HCT116 (cell line): ENCODE measurements around the gene LDB2. TPM values are rescaled to one million over a fixed set of nuclear protein-coding genes. Genes with fewer than 3 reads are reported as not detected.

Experiments
- ATAC-seq: fragments of 200-7000 bp; cut with Tn5 transposase; 2 replicates; pipeline ENCODE4 v1.9.1; 2020; ENCODE audit warnings: mild to moderate bottlenecking, moderate library complexity
- BruUV-seq: library from RNA; stranded (reverse); fragments of 400-500 nt; replicated peaks from 2 replicates; lab custom pipeline; 2021; lab: Mats Ljungman, UMichigan
- CTCF ChIA-PET: fragments of 300-600 bp; sonication (Branson Sonifier 250); formaldehyde crosslinking; loops from one replicate; lab custom pipeline; 2021; ENCODE audit warnings: antibody characterized with exemption; lab: Charles Lee
- POLR2A ChIA-PET: fragments of 300-600, 350-600 bp; sonication (Branson Sonifier 250); formaldehyde crosslinking; loops from one replicate; lab custom pipeline; 2021; ENCODE audit warnings: antibody characterized with exemption; lab: Charles Lee
- RAD21 ChIA-PET, 2 experiments: fragments of 300-600 bp; sonication (Branson Sonifier 250); formaldehyde crosslinking; loops; one replicate each; lab custom pipeline; 2023; ENCODE audit warnings: low total read pairs in 2 of 2; ENCODE audit not compliant: uncharacterized antibody in 2 of 2, unreplicated experiment in 2 of 2, low non-redundant PET in 1 of 2; lab: Charles Lee
- DNase-seq: peaks from one replicate; pipeline ENCODE4 v3.0.0-alpha.2; 2010; ENCODE audit warnings: low read depth, low spot score
- H2AFZ ChIP-seq: fragments of 200-600 bp; shearing (Covaris generic), sonication (generic); 2 replicates; pipeline ENCODE4 v1.6.1; 2017; ENCODE audit warnings: low read depth, mixed run types, mixed read lengths, antibody characterized with exemption, low read length; ENCODE audit not compliant: poor library complexity, severe bottlenecking
- H3K27ac ChIP-seq: 2 replicates; pipeline ENCODE4 v1.5.1; 2012; ENCODE audit warnings: low read depth, low read length
- H3K27me3 ChIP-seq: fragments of 200-600 bp; sonication (generic); 2 replicates; pipeline ENCODE4 v1.6.1; 2016; ENCODE audit warnings: mixed run types, low read length, mixed read lengths; ENCODE audit not compliant: insufficient read depth
- H3K36me3 ChIP-seq, 2 experiments: fragments of 200-500 bp in 1 of 2; fragments of 200-600 bp in 1 of 2; sonication (Bioruptor generic) in 1 of 2; sonication (generic) in 1 of 2; 2 replicates each; pipeline versions ENCODE4 v1.5.1 to v1.6.1; 2014 to 2016; ENCODE audit warnings: low read length in 2 of 2, inconsistent platforms in 1 of 2, mixed read lengths in 1 of 2, mixed run types in 1 of 2; ENCODE audit not compliant: insufficient read depth in 2 of 2, control insufficient read depth in 1 of 2
- H3K4me1 ChIP-seq, 2 experiments: fragments of 200-600 bp in 1 of 2; sonication (generic) in 1 of 2; 2 replicates each; pipeline versions ENCODE4 v1.5.1 to v1.6.1; 2012 to 2017; ENCODE audit warnings: low read length in 2 of 2, inconsistent platforms in 1 of 2, mild to moderate bottlenecking in 1 of 2, mixed read lengths in 1 of 2, mixed run types in 1 of 2, moderate library complexity in 1 of 2; ENCODE audit not compliant: insufficient read depth in 2 of 2, control insufficient read depth in 1 of 2
- H3K4me2 ChIP-seq: fragments of 200-600 bp; sonication (generic); 2 replicates; pipeline ENCODE4 v1.6.1; 2017; ENCODE audit warnings: mixed run types, low read length, mixed read lengths
- H3K4me3 ChIP-seq, 2 experiments: fragments of 200-600 bp in 1 of 2; sonication (generic) in 1 of 2; replicated peaks in 1 of 2; 2 replicates each; pipeline ENCODE4 v1.5.1; 2011 to 2016; ENCODE audit warnings: low read length in 2 of 2, control low read depth in 1 of 2, low read depth in 1 of 2, mild to moderate bottlenecking in 1 of 2, mixed read lengths in 1 of 2, mixed run types in 1 of 2
- H3K79me2 ChIP-seq: fragments of 200-600 bp; sonication (generic); 2 replicates; pipeline ENCODE4 v1.6.1; 2017; ENCODE audit warnings: mild to moderate bottlenecking, mixed run types, low read length, moderate library complexity, mixed read lengths; ENCODE audit not compliant: insufficient read depth
- H3K9ac ChIP-seq: fragments of 200-600 bp; sonication (generic); 2 replicates; pipeline ENCODE4 v1.6.1; 2016; ENCODE audit warnings: low read length, mixed read lengths
- H3K9me2 ChIP-seq: fragments of 200-600 bp; sonication (generic), shearing (Covaris generic); 2 replicates; pipeline ENCODE4 v1.6.1; 2017; ENCODE audit warnings: mixed run types, mild to moderate bottlenecking, moderate library complexity; ENCODE audit not compliant: insufficient read depth
- H3K9me3 ChIP-seq, 2 experiments: fragments of 200-500 bp in 1 of 2; fragments of 200-600 bp in 1 of 2; sonication (Bioruptor generic) in 1 of 2; sonication (generic) in 1 of 2; 2 replicates each; pipeline ENCODE4 v1.6.1; 2014 to 2017; ENCODE audit warnings: low read length in 2 of 2, mixed read lengths in 2 of 2, inconsistent platforms in 1 of 2, low read depth in 1 of 2, mild to moderate bottlenecking in 1 of 2, mixed run types in 1 of 2, moderate library complexity in 1 of 2; ENCODE audit not compliant: control insufficient read depth in 1 of 2, insufficient read depth in 1 of 2
- H4K20me1 ChIP-seq: fragments of 200-600 bp; sonication (generic), shearing (Covaris generic); 2 replicates; pipeline ENCODE4 v1.6.1; 2017; ENCODE audit warnings: mixed run types, mild to moderate bottlenecking, moderate library complexity; ENCODE audit not compliant: insufficient read depth
- CBX3 ChIP-seq: IDR thresholded peaks from 2 replicates; pipeline ENCODE4 v1.6.1; 2012; ENCODE audit warnings: low read depth
- CEBPB ChIP-seq: IDR thresholded peaks from 2 replicates; pipeline ENCODE4 v1.6.1; 2012; ENCODE audit warnings: low read depth
- EZH2 ChIP-seq: fragments of 200-600 bp; sonication (generic); IDR thresholded peaks from 2 replicates; pipeline ENCODE4 v1.6.1; 2017; ENCODE audit warnings: antibody characterized with exemption, mixed run types
- EZH2phosphoT487 ChIP-seq: fragments of 200-600 bp; IDR thresholded peaks from 2 replicates; pipeline ENCODE4 v1.6.1; 2018; ENCODE audit warnings: antibody characterized with exemption, borderline replicate concordance
- FOSL1 ChIP-seq: IDR thresholded peaks from 2 replicates; pipeline ENCODE4 v1.6.1; 2012; ENCODE audit warnings: low read depth
- POLR2A ChIP-seq: IDR thresholded peaks from 2 replicates; pipeline ENCODE4 v1.7.0; 2011; ENCODE audit warnings: borderline replicate concordance; ENCODE audit not compliant: insufficient read depth, insufficient read length; ENCODE audit errors: extremely low read depth
- YY1 ChIP-seq: IDR thresholded peaks from 2 replicates; pipeline ENCODE4 v1.6.1; 2011; ENCODE audit warnings: low read length, low read depth, moderate library complexity, mild to moderate bottlenecking; ENCODE audit not compliant: insufficient replicate concordance; ENCODE audit errors: extremely low read depth
- intact Hi-C: fragments of 100-400 bp; cut with micrococcal nuclease; formaldehyde crosslinking; loops from 2 replicates; pipeline ENCODE4 v1.10.0; 2022
- total RNA-seq: library from RNA; stranded (reverse); gene quantifications from one replicate; pipeline ENCODE4 v1.2.1, GENCODE V29; 2021; ENCODE audit not compliant: unreplicated experiment
- TF ChIP-seq, protein P1 (sequence below), 3 experiments: fragments of 200-600 bp in 1 of 3; sonication (generic) in 1 of 3; IDR thresholded peaks in 2 of 3; conservative IDR thresholded peaks in 1 of 3; 2 replicates each; pipeline ENCODE4 v1.5.1; 2012 to 2017; ENCODE audit warnings: low read depth in 2 of 3, low read length in 2 of 3, antibody characterized with exemption in 1 of 3, borderline replicate concordance in 1 of 3, control low read depth in 1 of 3, mild to moderate bottlenecking in 1 of 3, mixed read lengths in 1 of 3, mixed run types in 1 of 3, moderate library complexity in 1 of 3; ENCODE audit not compliant: insufficient read depth in 1 of 3
- TF ChIP-seq, protein P2 (sequence below): IDR thresholded peaks from 2 replicates; pipeline ENCODE4 v1.6.1; 2012

Gene LDB2
- total RNA-seq, 1 experiment from 2014 or later, result 0.12 TPM

DNA sequence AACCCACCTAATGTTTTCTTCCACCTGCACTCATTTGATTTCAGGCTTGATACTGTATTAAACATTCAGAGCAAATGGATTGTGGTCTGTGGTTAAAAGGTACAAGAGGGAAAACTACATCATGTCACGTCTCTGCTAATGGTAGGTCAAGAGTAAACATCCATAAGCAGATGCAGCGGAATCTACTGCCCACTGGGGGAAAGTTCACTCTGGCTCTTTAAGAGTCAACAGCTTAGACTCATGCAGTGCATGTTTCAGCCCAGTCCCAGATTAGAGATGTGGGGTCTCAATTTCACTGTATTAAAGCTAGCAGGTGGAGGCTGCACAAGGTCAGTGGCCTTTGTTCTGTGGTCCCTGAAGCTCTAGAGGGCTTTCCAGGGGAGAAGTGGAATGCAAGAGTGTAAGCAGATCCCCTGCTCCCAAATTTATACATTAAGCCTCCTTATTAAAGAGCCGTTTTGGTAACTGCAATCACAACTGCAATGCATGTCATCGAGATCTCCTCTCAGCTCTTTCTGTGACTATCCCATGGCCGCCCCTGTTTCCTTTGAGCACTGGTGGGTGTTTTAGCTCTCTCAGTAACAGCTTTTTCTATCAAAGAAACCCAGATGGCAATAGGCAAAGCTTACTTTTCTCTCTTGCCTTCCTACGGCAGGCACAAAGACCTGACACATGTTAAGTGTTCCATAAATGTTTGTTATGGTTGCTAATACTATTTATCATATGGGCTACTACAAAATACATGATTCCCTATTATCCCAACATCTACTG, 53.4 kb downstream of the LDB2 start:
- no TSS peak for BruUV-seq
- ChIA-PET POLR2A (no interaction called here), CTCF (no interaction called here), RAD21 (no interaction called here)
- Histone ChIP-seq H4K20me1 (no peaks in the 10 kb centered on the region), H3K9me2 (no peaks in the 10 kb centered on the region), H2AFZ (no peak overlapping the region), H3K4me2 (no peak overlapping the region), H3K79me2 (no peaks in the 10 kb centered on the region), H3K9me3 (no peaks in the 10 kb centered on the region), H3K27ac (no peak overlapping the region), H3K4me1 (no peaks in the 10 kb centered on the region; a peak in 1 of 4 replicates)
- intact Hi-C loops, result no loop called here
- DNase-seq, result no peak
- ATAC-seq, result no peak
- TF ChIP-seq EZH2 (no peak), FOSL1 (no peak), EZH2phosphoT487 (no peak), POLR2A (no peak), YY1 (no peak), CEBPB (no peak), CBX3 (no peak)
- TF ChIP-seq, protein P1, sequence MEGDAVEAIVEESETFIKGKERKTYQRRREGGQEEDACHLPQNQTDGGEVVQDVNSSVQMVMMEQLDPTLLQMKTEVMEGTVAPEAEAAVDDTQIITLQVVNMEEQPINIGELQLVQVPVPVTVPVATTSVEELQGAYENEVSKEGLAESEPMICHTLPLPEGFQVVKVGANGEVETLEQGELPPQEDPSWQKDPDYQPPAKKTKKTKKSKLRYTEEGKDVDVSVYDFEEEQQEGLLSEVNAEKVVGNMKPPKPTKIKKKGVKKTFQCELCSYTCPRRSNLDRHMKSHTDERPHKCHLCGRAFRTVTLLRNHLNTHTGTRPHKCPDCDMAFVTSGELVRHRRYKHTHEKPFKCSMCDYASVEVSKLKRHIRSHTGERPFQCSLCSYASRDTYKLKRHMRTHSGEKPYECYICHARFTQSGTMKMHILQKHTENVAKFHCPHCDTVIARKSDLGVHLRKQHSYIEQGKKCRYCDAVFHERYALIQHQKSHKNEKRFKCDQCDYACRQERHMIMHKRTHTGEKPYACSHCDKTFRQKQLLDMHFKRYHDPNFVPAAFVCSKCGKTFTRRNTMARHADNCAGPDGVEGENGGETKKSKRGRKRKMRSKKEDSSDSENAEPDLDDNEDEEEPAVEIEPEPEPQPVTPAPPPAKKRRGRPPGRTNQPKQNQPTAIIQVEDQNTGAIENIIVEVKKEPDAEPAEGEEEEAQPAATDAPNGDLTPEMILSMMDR (IDR thresholded peaks at IDR 0.05 in 2 of 3, conservative IDR thresholded peaks at IDR 0.05 in 1 of 3; ENCODE audit: borderline replicate concordance in 1 of 3, insufficient read depth in 1 of 3, low read depth in 2 of 3, low read length in 2 of 3), result no peak
- TF ChIP-seq, protein P2, sequence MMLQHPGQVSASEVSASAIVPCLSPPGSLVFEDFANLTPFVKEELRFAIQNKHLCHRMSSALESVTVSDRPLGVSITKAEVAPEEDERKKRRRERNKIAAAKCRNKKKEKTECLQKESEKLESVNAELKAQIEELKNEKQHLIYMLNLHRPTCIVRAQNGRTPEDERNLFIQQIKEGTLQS, result no peak
- TF ChIP-seq, all 23 proteins: peak for 0
- Histone ChIP-seq H3K4me3 (no peak overlapping the region), H3K9ac (no peak overlapping the region), H3K27me3 (no peaks in the 10 kb centered on the region), H3K36me3 (no peaks in the 10 kb centered on the region)
